IMR-90 (cell line): ENCODE measurements around the gene ATP1B1. TPM values are rescaled to one million over a fixed set of nuclear protein-coding genes. Genes with fewer than 3 reads are reported as not detected.

ENCODE experiments used
- ATAC-seq: fragments of 200-7000 bp; cut with Tn5 transposase; 2 replicates; pipeline ENCODE4 v1.9.1; 2020; ENCODE audit warnings: low read depth, mild to moderate bottlenecking, moderate library complexity
- BruUV-seq: library from RNA; stranded (reverse); fragments of 400-500 nt; replicated peaks from 2 replicates; lab custom pipeline; 2021; lab: Mats Ljungman, UMichigan
- CTCF ChIA-PET: fragments of 300-600 bp; formaldehyde crosslinking; extraction: SDS; loops from one replicate; lab custom pipeline; 2021; ENCODE audit warnings: antibody characterized with exemption; lab: Yijun Ruan, JAX
- POLR2A ChIA-PET: fragments of 300-600 bp; sonication (Branson Sonifier 250); formaldehyde crosslinking; loops from one replicate; lab custom pipeline; 2022; ENCODE audit warnings: antibody characterized with exemption; ENCODE audit not compliant: unreplicated experiment; lab: Charles Lee
- DNase-seq: peaks from one replicate; pipeline ENCODE4 v3.0.0; 2013
- H2AFZ ChIP-seq: replicated peaks from 2 replicates; pipeline ENCODE3; 2013; ENCODE audit warnings: low read length, mild to moderate bottlenecking; ENCODE audit not compliant: poor library complexity
- H2AK5ac ChIP-seq: 2 replicates; pipeline ENCODE4 v1.6.1; 2013; ENCODE audit warnings: low read depth, low read length, inconsistent platforms
- H2AK9ac ChIP-seq: replicated peaks from 2 replicates; pipeline ENCODE3; 2013; ENCODE audit warnings: mild to moderate bottlenecking, low read depth, low read length, moderate library complexity; ENCODE audit not compliant: poor library complexity
- H2BK120ac ChIP-seq: 2 replicates; pipeline ENCODE4 v1.6.1; 2013; ENCODE audit warnings: low read depth, low read length, inconsistent platforms
- H2BK15ac ChIP-seq: 3 replicates; pipeline ENCODE4 v1.6.1; 2013; ENCODE audit warnings: low read depth, low read length, inconsistent platforms
- H2BK20ac ChIP-seq: 2 replicates; pipeline ENCODE4 v1.6.1; 2013; ENCODE audit warnings: low read depth, mild to moderate bottlenecking, inconsistent platforms, low read length, moderate library complexity
- H2BK5ac ChIP-seq: 2 replicates; pipeline ENCODE4 v1.6.1; 2013; ENCODE audit warnings: mild to moderate bottlenecking, low read depth, low read length, inconsistent platforms; ENCODE audit not compliant: poor library complexity, severe bottlenecking
- H3K14ac ChIP-seq: replicated peaks from 2 replicates; pipeline ENCODE4 v1.6.1; 2013; ENCODE audit warnings: low read depth, low read length, inconsistent platforms
- H3K18ac ChIP-seq: 2 replicates; pipeline ENCODE4 v1.6.1; 2013; ENCODE audit warnings: low read depth, low read length, control low read depth
- H3K23ac ChIP-seq: 2 replicates; pipeline ENCODE4 v1.6.1; 2013; ENCODE audit warnings: low read depth, low read length, inconsistent platforms
- H3K27ac ChIP-seq: 2 replicates; pipeline ENCODE4 v1.5.1; 2013; ENCODE audit warnings: mild to moderate bottlenecking, control low read depth, low read length; ENCODE audit not compliant: insufficient read depth
- H3K27me3 ChIP-seq: 2 replicates; pipeline ENCODE4 v1.6.1; 2013; ENCODE audit warnings: low read length; ENCODE audit not compliant: control insufficient read depth, insufficient read depth
- H3K36me3 ChIP-seq: 2 replicates; pipeline ENCODE4 v1.6.1; 2013; ENCODE audit warnings: low read length, mixed read lengths; ENCODE audit not compliant: control insufficient read depth, insufficient read depth
- H3K4ac ChIP-seq: 2 replicates; pipeline ENCODE4 v1.6.1; 2013; ENCODE audit warnings: low read depth, low read length, inconsistent platforms
- H3K4me1 ChIP-seq: 2 replicates; pipeline ENCODE4 v1.6.1; 2013; ENCODE audit warnings: low read length, mixed read lengths; ENCODE audit not compliant: control insufficient read depth, insufficient read depth
- H3K4me2 ChIP-seq: 2 replicates; pipeline ENCODE4 v1.6.1; 2013; ENCODE audit warnings: low read depth, mild to moderate bottlenecking, control low read depth, low read length, moderate library complexity
- H3K4me3 ChIP-seq: 2 replicates; pipeline ENCODE4 v1.5.1; 2013; ENCODE audit warnings: low read depth, mild to moderate bottlenecking, control low read depth, low read length, moderate library complexity; ENCODE audit not compliant: insufficient read depth
- H3K56ac ChIP-seq: 2 replicates; pipeline ENCODE4 v1.6.1; 2013; ENCODE audit warnings: low read length, inconsistent platforms; ENCODE audit not compliant: insufficient read depth; ENCODE audit errors: extremely low read depth
- H3K79me1 ChIP-seq, 2 experiments: 2 replicates each; pipeline ENCODE4 v1.6.1; 2013; ENCODE audit warnings: low read length in 2 of 2, inconsistent platforms in 1 of 2, low read depth in 1 of 2
- H3K9ac ChIP-seq: 2 replicates; pipeline ENCODE4 v1.6.1; 2013; ENCODE audit warnings: low read depth, low read length, control low read depth
- H3K9me1 ChIP-seq: 2 replicates; pipeline ENCODE4 v1.6.1; 2013; ENCODE audit warnings: low read length, inconsistent platforms; ENCODE audit not compliant: insufficient read depth
- H3K9me3 ChIP-seq: 2 replicates; pipeline ENCODE4 v1.6.1; 2013; ENCODE audit warnings: low read length; ENCODE audit not compliant: control insufficient read depth, insufficient read depth
- H4K20me1 ChIP-seq: 2 replicates; pipeline ENCODE4 v1.6.1; 2013; ENCODE audit warnings: low read length, inconsistent platforms; ENCODE audit not compliant: insufficient read depth
- H4K5ac ChIP-seq: 2 replicates; pipeline ENCODE4 v1.6.1; 2013; ENCODE audit warnings: mild to moderate bottlenecking, low read depth, low read length, control low read depth
- H4K8ac ChIP-seq, 2 experiments: 2 replicates each; pipeline ENCODE4 v1.6.1; 2013; ENCODE audit warnings: low read depth in 2 of 2, low read length in 2 of 2, control low read depth in 1 of 2, inconsistent platforms in 1 of 2
- H4K91ac ChIP-seq: 2 replicates; pipeline ENCODE4 v1.6.1; 2013; ENCODE audit warnings: low read depth, low read length, inconsistent platforms; ENCODE audit not compliant: insufficient read depth
- BHLHE40 ChIP-seq: fragments of 150-350 bp; IDR thresholded peaks from 2 replicates; pipeline ENCODE4 v1.6.1; 2016; ENCODE audit warnings: mild to moderate bottlenecking, low read depth, low read length
- CEBPB ChIP-seq: IDR thresholded peaks from 2 replicates; pipeline ENCODE4 v1.6.1; 2012; ENCODE audit warnings: low read depth, low read length, improper control_type of control experiment
- CHD1 ChIP-seq: IDR thresholded peaks from 2 replicates; pipeline ENCODE4 v1.6.1; 2012; ENCODE audit warnings: low read depth, low read length, improper control_type of control experiment
- FOS ChIP-seq: fragments of 150-350 bp; IDR thresholded peaks from 2 replicates; pipeline ENCODE4 v1.6.1; 2016; ENCODE audit warnings: low read depth, low read length
- MAFK ChIP-seq: IDR thresholded peaks from 2 replicates; pipeline ENCODE4 v1.6.1; 2012; ENCODE audit warnings: low read depth, low read length, improper control_type of control experiment
- MAZ ChIP-seq: IDR thresholded peaks from 2 replicates; pipeline ENCODE4 v1.6.1; 2012; ENCODE audit warnings: low read depth, mild to moderate bottlenecking, low read length, improper control_type of control experiment, moderate library complexity, borderline replicate concordance
- MXI1 ChIP-seq: IDR thresholded peaks from 2 replicates; pipeline ENCODE4 v1.6.1; 2012; ENCODE audit warnings: low read depth, mild to moderate bottlenecking, low read length, moderate library complexity, borderline replicate concordance
- NFE2L2 ChIP-seq: fragments of 150-350 bp; IDR thresholded peaks from 2 replicates; pipeline ENCODE4 v1.6.1; 2016; ENCODE audit warnings: low read depth, mild to moderate bottlenecking, low read length
- POLR2A ChIP-seq: IDR thresholded peaks from 2 replicates; pipeline ENCODE4 v1.6.1; 2012; ENCODE audit warnings: mild to moderate bottlenecking, low read depth, low read length
- RAD21 ChIP-seq: IDR thresholded peaks from 2 replicates; pipeline ENCODE4 v1.6.1; 2012; ENCODE audit warnings: low read length, improper control_type of control experiment
- RCOR1 ChIP-seq: IDR thresholded peaks from 2 replicates; pipeline ENCODE4 v1.6.1; 2012; ENCODE audit warnings: mild to moderate bottlenecking, low read length, improper control_type of control experiment; ENCODE audit not compliant: insufficient replicate concordance
- RFX5 ChIP-seq: IDR thresholded peaks from 2 replicates; pipeline ENCODE4 v1.8.0; 2012; ENCODE audit warnings: low read depth, mild to moderate bottlenecking, low read length, moderate library complexity
- SMC3 ChIP-seq: fragments of 150-350 bp; IDR thresholded peaks from 2 replicates; pipeline ENCODE4 v1.6.1; 2016; ENCODE audit warnings: low read depth, mild to moderate bottlenecking, antibody characterized with exemption, low read length, moderate library complexity
- USF2 ChIP-seq: fragments of 150-350 bp; IDR thresholded peaks from 2 replicates; pipeline ENCODE4 v1.6.1; 2017; ENCODE audit warnings: mild to moderate bottlenecking, antibody characterized with exemption, low read length, low read depth
- WGBS, 2 experiments: methylation state at CpG; one replicate each; pipeline versions ENCODE4 v1.1.5 to v1.1.7; 2013; ENCODE audit warnings: missing lambda C conversion rate in 2 of 2; ENCODE audit not compliant: insufficient read length in 1 of 2; ENCODE audit errors: extremely low coverage in 2 of 2; 5-methylcytosine and 5-hydroxymethylcytosine counted together
- dilution Hi-C: fragments of 300-500 bp; cut with HindIII; formaldehyde crosslinking; loops from one replicate; pipeline ENCODE4 v1.14.3; 2018; ENCODE audit warnings: low sequenced_read_pairs; ENCODE audit not compliant: unreplicated experiment
- in situ Hi-C: fragments of 300-500 bp; cut with MboI; formaldehyde crosslinking; loops from 3 replicates; pipeline ENCODE4 v1.14.3; 2019; ENCODE audit warnings: low sequenced_read_pairs, inconsistent platforms, mixed read lengths
- intact Hi-C: fragments of 100-400 bp; cut with micrococcal nuclease; formaldehyde crosslinking; loops from 2 replicates; pipeline ENCODE4 v1.10.0; 2022
- polyA plus RNA-seq, 3 experiments: library from polyadenylated mRNA; depleted of rRNA; stranded (reverse); fragments of >200 nt; gene quantifications; 2 replicates each; pipeline ENCODE4 v1.2.3, GENCODE V29; 2012; ENCODE audit warnings: low replicate concordance in 1 of 3
- total RNA-seq: library from RNA; depleted of rRNA; stranded (reverse); fragments of >200 nt; gene quantifications from 2 replicates; pipeline ENCODE4 v1.2.3, GENCODE V29; 2012
- TF ChIP-seq, protein P1 (sequence below): conservative IDR thresholded peaks from 2 replicates; pipeline ENCODE4 v1.5.1; 2012; ENCODE audit warnings: mild to moderate bottlenecking, low read depth, low read length, improper control_type of control experiment

Gene ATP1B1
- total and polyA plus RNA-seq, 2 of the 4 experiments (the other 2 are of a cell fraction) = 14.5 to 22.1 TPM

- ChIA-PET CTCF (interaction anchor here (0.7 to 1.8 kb wide), 2 partner anchors 12 to 227 kb away, joined by 4 to 7 read pairs; no protein-coding TSS in a partner anchor), POLR2A (no interaction called here)
- Histone ChIP-seq H2BK120ac (0 out of 2 replicates have a peak overlapping the region, but pooled peaks have one; percentile 6), H3K27me3 (no peaks in the 10 kb centered on the region), H2BK15ac (peak overlapping the region; percentile 62; the same call in 2 of the 3 replicates), H2AK5ac (0 out of 2 replicates have a peak overlapping the region, but pooled peaks have one; percentile 45), H3K14ac (no peak overlapping the region; the same call in 1 of the 2 replicates), H3K23ac (no peak overlapping the region), H4K91ac (no peak overlapping the region), H2AK9ac (no peak overlapping the region), H3K9me3 (no peaks in the 10 kb centered on the region), H3K4me2 (no peak overlapping the region), H3K79me1 (peaks cover 12 to 59% of the 10 kb centered on the region in 2 experiments), H2BK5ac (no peak overlapping the region), H4K5ac (no peak overlapping the region), H3K56ac (no peak overlapping the region; the same call in 1 of the 2 replicates), H2BK20ac (peak overlapping the region; percentile 3; the same call in 1 of the 2 replicates), H3K18ac (no peak overlapping the region), H3K9me1 (peaks cover 23% of the 10 kb centered on the region), H3K27ac (no peak overlapping the region), H4K8ac (no peak overlapping the region; a peak in 1 of 4 replicates), H3K4me1 (peaks cover 19% of the 10 kb centered on the region), H3K9ac (no peak overlapping the region), H3K36me3 (no peaks in the 10 kb centered on the region; the same call in 1 of the 2 replicates), H3K4ac (peak overlapping the region; percentile 36), H4K20me1 (no peaks in the 10 kb centered on the region), H2AFZ (no peak overlapping the region), H3K4me3 (no peak overlapping the region)
- intact Hi-C loops = no loop called here
- WGBS, 2 experiments = 47% methylated on average over 3 of the region's 6 CpGs; no CpG with 5 or more reads in 1 of the 2 experiments
- no peak for ATAC-seq
- dilution Hi-C loops = no loop called here
- DNase-seq = peak; percentile 15
- in situ Hi-C loops = loop anchor here (25.0 kb wide), 2 partner anchors 984 to 1591 kb away; partner anchors contain the start of gene GPR161
- no TSS peak for BruUV-seq
- TF ChIP-seq RAD21 (no peak), MAFK (no peak), BHLHE40 (no peak), MXI1 (no peak), CEBPB (no peak), CHD1 (no peak), POLR2A (no peak), USF2 (no peak), RCOR1 (no peak), NFE2L2 (no peak), RFX5 (no peak), FOS (no peak), MAZ (no peak), SMC3 (no peak)
- TF ChIP-seq, protein P1, sequence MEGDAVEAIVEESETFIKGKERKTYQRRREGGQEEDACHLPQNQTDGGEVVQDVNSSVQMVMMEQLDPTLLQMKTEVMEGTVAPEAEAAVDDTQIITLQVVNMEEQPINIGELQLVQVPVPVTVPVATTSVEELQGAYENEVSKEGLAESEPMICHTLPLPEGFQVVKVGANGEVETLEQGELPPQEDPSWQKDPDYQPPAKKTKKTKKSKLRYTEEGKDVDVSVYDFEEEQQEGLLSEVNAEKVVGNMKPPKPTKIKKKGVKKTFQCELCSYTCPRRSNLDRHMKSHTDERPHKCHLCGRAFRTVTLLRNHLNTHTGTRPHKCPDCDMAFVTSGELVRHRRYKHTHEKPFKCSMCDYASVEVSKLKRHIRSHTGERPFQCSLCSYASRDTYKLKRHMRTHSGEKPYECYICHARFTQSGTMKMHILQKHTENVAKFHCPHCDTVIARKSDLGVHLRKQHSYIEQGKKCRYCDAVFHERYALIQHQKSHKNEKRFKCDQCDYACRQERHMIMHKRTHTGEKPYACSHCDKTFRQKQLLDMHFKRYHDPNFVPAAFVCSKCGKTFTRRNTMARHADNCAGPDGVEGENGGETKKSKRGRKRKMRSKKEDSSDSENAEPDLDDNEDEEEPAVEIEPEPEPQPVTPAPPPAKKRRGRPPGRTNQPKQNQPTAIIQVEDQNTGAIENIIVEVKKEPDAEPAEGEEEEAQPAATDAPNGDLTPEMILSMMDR = no peak
Observed at GRCh38 chr1:169121146-169121923, 14.8 kb downstream of the ATP1B1 start.
